A673 (cell line): ENCODE data around the gene IQGAP1. TPM values are rescaled to one million over a fixed set of nuclear protein-coding genes. Genes with fewer than 3 reads are reported as not detected.

ENCODE experiments used
- BruUV-seq: library from RNA; stranded (reverse); fragments of 400-500 nt; replicated peaks from 2 replicates; lab custom pipeline; 2021; lab: Mats Ljungman, UMichigan
- CTCF ChIA-PET: fragments of 300-600 bp; sonication (Branson Sonifier 250); formaldehyde crosslinking; loops from one replicate; lab custom pipeline; 2022; ENCODE audit warnings: antibody characterized with exemption; lab: Charles Lee
- POLR2A ChIA-PET: fragments of 300-600 bp; sonication (Branson Sonifier 250); formaldehyde crosslinking; loops from one replicate; lab custom pipeline; 2022; ENCODE audit warnings: antibody characterized with exemption; ENCODE audit not compliant: low non-redundant PET; lab: Charles Lee
- DNase-seq: peaks from one replicate; pipeline ENCODE4 v3.0.0-alpha.2; 2015; ENCODE audit warnings: low spot score
- H3K27ac ChIP-seq: fragments of 200-600 bp; sonication (generic); 2 replicates; pipeline ENCODE4 v1.5.1; 2016; ENCODE audit warnings: mixed run types, low read depth, mild to moderate bottlenecking, mixed read lengths, antibody characterized with exemption, low read length; ENCODE audit not compliant: poor library complexity, severe bottlenecking
- H3K27me3 ChIP-seq: fragments of 200-600 bp; sonication (generic); replicated peaks from 2 replicates; pipeline ENCODE4 v1.6.1; 2017; ENCODE audit warnings: mixed run types, low read depth, mild to moderate bottlenecking, mixed read lengths, antibody characterized with exemption, low read length; ENCODE audit not compliant: insufficient read depth, poor library complexity
- H3K36me3 ChIP-seq: fragments of 200-600 bp; sonication (generic); 2 replicates; pipeline ENCODE4 v1.6.1; 2016; ENCODE audit warnings: mixed run types, mild to moderate bottlenecking, mixed read lengths, antibody characterized with exemption, low read length; ENCODE audit not compliant: insufficient read depth, poor library complexity, severe bottlenecking
- H3K4me1 ChIP-seq: fragments of 200-600 bp; sonication (generic); 2 replicates; pipeline ENCODE4 v1.6.1; 2017; ENCODE audit warnings: mixed run types, mild to moderate bottlenecking, mixed read lengths, antibody characterized with exemption, low read length; ENCODE audit not compliant: insufficient read depth, poor library complexity, severe bottlenecking
- H3K4me3 ChIP-seq: fragments of 200-600 bp; sonication (generic); 2 replicates; pipeline ENCODE4 v1.5.1; 2016; ENCODE audit warnings: low read depth, mixed run types, mild to moderate bottlenecking, mixed read lengths, low read length; ENCODE audit not compliant: poor library complexity, severe bottlenecking
- H3K9me3 ChIP-seq: fragments of 200-600 bp; sonication (generic); 2 replicates; pipeline ENCODE4 v1.6.1; 2016; ENCODE audit warnings: mixed run types, low read depth, mild to moderate bottlenecking, mixed read lengths, antibody characterized with exemption, low read length; ENCODE audit not compliant: poor library complexity, severe bottlenecking
- EZH2 ChIP-seq: fragments of 200-600 bp; sonication (generic); IDR thresholded peaks from 2 replicates; pipeline ENCODE4 v1.6.1; 2017; ENCODE audit warnings: borderline replicate concordance, low read depth, mild to moderate bottlenecking, mixed read lengths, antibody characterized with exemption, low read length; ENCODE audit not compliant: poor library complexity, severe bottlenecking
- intact Hi-C: fragments of 100-400 bp; cut with micrococcal nuclease; formaldehyde crosslinking; loops from one replicate; pipeline ENCODE4 v1.10.0; 2022; ENCODE audit not compliant: unreplicated experiment
- total RNA-seq: library from RNA; stranded (reverse); gene quantifications from 2 replicates; pipeline ENCODE4 v1.2.3, GENCODE V29; 2021
- TF ChIP-seq, protein P1 (sequence below): fragments of 300-800, 200-600 bp; sonication (generic); conservative IDR thresholded peaks from 2 replicates; pipeline ENCODE4 v1.5.1; 2017; ENCODE audit warnings: low read depth, mild to moderate bottlenecking, antibody characterized with exemption, low read length, moderate library complexity, mixed read lengths

IQGAP1 gene
- total RNA-seq, 1 experiment from 2014 or later = 119 TPM

DNA sequence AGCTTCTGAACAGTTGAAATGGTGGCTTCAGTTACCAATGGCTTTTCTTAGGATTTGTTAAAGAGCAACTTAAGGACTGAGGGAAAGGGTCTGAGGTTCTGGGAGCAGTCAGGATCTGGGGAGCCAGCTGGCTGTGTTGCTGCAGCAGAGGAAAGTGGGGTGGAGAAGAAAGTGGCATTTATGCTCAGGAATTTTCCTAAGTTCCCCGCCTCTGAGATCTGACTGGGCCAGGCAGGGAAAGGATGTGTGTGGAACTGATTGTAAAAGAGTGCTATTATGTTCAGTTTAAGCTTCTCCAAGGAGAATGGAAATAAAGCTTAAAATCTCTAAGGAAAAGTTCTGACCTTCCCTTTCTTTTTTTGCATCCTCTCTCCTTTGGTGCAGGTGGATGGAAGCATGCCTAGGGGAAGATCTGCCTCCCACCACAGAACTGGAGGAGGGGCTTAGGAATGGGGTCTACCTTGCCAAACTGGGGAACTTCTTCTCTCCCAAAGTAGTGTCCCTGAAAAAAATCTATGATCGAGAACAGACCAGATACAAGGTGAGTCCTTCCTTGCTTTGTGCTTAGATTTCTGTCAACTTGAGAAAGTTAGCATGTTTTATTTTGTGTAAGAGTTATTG lies 37.8 kb downstream of the IQGAP1 start:
- TF ChIP-seq EZH2 = no peak
- TF ChIP-seq, protein P1, sequence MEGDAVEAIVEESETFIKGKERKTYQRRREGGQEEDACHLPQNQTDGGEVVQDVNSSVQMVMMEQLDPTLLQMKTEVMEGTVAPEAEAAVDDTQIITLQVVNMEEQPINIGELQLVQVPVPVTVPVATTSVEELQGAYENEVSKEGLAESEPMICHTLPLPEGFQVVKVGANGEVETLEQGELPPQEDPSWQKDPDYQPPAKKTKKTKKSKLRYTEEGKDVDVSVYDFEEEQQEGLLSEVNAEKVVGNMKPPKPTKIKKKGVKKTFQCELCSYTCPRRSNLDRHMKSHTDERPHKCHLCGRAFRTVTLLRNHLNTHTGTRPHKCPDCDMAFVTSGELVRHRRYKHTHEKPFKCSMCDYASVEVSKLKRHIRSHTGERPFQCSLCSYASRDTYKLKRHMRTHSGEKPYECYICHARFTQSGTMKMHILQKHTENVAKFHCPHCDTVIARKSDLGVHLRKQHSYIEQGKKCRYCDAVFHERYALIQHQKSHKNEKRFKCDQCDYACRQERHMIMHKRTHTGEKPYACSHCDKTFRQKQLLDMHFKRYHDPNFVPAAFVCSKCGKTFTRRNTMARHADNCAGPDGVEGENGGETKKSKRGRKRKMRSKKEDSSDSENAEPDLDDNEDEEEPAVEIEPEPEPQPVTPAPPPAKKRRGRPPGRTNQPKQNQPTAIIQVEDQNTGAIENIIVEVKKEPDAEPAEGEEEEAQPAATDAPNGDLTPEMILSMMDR = no peak
- CTCF ChIA-PET = no interaction called here
- no TSS peak for BruUV-seq
- no peak overlapping the region for H3K27ac ChIP-seq
- POLR2A ChIA-PET = no interaction called here
- H3K9me3 ChIP-seq = no peaks in the 10 kb centered on the region
- H3K4me1 ChIP-seq = peaks cover 19% of the 10 kb centered on the region
- peaks cover 4% of the 10 kb centered on the region for H3K36me3 ChIP-seq
- intact Hi-C loops = no loop called here
- no peak for DNase-seq
- no peaks in the 10 kb centered on the region for H3K27me3 ChIP-seq
- no peak overlapping the region for H3K4me3 ChIP-seq

DNA sequence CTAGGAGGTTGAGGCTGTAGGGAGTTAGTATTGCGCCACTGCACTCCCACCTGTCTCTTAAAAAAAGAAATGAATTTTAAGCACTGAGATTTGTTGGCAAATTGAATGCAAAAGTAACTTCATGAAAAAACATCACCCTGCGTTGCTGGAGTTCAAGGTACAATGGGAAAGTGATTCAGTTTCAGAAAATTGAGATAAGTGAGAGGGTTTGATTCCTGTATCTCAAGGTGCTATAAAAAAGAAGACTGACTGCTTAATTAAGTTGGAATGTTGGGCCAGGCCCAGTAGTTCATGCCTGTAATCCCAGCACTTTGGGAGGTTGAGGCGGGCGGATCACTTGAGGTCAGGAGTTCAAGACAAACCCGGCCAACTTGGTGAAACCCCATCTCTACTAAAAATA lies 39.1 kb downstream of the IQGAP1 start:
- intact Hi-C loops = no loop called here
- H3K27ac ChIP-seq = no peak overlapping the region
- no peak for TF ChIP-seq EZH2
- TF ChIP-seq, protein P1 = no peak
- peaks cover 5% of the 10 kb centered on the region for H3K36me3 ChIP-seq
- H3K4me3 ChIP-seq = no peak overlapping the region
- H3K4me1 ChIP-seq = peaks cover 10% of the 10 kb centered on the region
- ChIA-PET POLR2A (no interaction called here), CTCF (no interaction called here)
- no TSS peak for BruUV-seq
- no peaks in the 10 kb centered on the region for H3K9me3 ChIP-seq
- DNase-seq = no peak
- H3K27me3 ChIP-seq = no peaks in the 10 kb centered on the region

DNA sequence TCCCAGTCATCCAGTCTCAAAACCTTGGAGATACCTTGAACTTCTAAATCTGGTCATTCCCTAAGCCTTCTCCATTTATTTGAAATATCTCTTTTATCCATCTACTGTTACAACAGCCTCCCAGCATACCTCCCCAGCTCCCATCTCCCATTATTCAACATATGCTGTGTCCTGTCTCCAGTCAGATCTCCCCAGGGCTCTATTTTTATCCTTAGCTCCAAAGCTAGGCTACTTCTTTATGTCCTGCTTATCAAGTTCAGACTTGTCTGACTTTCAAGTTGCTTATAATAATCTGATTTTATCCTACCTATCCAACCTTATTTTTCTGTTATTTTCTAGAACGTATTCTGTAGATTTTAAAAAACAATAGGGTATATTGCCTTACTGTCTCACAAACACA lies 44.2 kb downstream of the IQGAP1 start:
- Histone ChIP-seq H3K4me3 (no peak overlapping the region), H3K27ac (no peak overlapping the region), H3K27me3 (no peaks in the 10 kb centered on the region), H3K9me3 (no peaks in the 10 kb centered on the region), H3K36me3 (peaks cover 17% of the 10 kb centered on the region), H3K4me1 (peaks cover 6% of the 10 kb centered on the region)
- BruUV-seq = no TSS peak
- intact Hi-C loops = no loop called here
- ChIA-PET CTCF (no interaction called here), POLR2A (no interaction called here)
- TF ChIP-seq, protein P1 = no peak
- TF ChIP-seq EZH2 = no peak
- no peak for DNase-seq
